Prostate gland (tissue), 2 donors: ENCODE data around the gene CSPG4.

Source experiments
- POLR2A ChIP-seq: fragments of 450-650 bp; IDR thresholded peaks from one replicate; pipeline ENCODE4 v1.6.1; 2016; ENCODE audit warnings: antibody characterized with exemption, mild to moderate bottlenecking
- TF ChIP-seq, protein P1 (sequence below), 4 experiments: fragments of 200-600 bp in 2 of 4; fragments of 450-650 bp in 2 of 4; sonication (generic) in 2 of 4; IDR thresholded peaks; 1 replicate in 3 of 4; 2 replicates in 1 of 4; pipeline ENCODE4 v1.5.1; 2016 to 2019; ENCODE audit warnings: antibody characterized with exemption in 4 of 4, mild to moderate bottlenecking in 2 of 4, moderate library complexity in 2 of 4

DNA sequence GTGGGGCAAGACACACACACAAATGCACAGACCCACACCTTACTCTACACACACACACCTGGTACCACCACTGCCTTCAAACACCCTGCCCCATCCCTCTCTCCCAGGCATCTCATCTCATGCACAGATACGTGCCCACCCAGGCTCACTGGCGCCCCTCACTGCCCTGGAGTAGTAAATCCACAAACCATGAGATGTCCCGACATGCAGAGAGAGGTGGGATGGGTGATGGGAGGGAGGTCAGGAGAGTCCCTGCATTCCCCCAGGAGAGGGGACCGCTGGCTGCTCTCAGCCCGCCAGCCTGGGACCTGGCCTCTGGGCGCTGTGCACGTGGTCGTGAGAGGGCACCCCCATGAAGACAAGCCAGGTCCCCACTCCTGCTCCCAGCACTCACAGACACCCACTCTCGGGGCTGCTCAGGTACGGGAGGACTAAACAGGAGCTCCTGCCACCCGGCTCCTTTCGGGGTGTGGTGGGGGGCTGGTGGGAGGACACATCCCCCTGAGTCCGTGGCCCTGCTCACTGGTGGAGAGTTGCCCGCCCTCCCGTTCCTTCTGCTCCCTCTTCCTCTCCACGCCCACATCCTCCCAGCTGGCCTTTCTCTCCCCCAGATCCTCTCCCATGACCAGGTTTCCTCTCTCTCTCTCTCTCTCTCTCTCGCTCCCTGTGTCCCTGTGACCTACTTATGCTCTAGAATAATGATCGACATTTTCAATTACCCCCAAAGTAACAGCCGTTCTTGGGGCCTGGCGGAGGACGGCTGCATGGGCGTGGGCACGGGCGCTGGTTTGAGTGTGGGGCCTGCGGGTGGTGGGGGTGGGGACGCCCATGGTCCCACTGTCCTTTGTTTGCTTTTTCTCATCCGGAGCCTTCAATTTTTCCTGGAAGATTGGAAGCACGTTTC, 18.9 kb upstream of the CSPG4 start:
- TF ChIP-seq, protein P1, sequence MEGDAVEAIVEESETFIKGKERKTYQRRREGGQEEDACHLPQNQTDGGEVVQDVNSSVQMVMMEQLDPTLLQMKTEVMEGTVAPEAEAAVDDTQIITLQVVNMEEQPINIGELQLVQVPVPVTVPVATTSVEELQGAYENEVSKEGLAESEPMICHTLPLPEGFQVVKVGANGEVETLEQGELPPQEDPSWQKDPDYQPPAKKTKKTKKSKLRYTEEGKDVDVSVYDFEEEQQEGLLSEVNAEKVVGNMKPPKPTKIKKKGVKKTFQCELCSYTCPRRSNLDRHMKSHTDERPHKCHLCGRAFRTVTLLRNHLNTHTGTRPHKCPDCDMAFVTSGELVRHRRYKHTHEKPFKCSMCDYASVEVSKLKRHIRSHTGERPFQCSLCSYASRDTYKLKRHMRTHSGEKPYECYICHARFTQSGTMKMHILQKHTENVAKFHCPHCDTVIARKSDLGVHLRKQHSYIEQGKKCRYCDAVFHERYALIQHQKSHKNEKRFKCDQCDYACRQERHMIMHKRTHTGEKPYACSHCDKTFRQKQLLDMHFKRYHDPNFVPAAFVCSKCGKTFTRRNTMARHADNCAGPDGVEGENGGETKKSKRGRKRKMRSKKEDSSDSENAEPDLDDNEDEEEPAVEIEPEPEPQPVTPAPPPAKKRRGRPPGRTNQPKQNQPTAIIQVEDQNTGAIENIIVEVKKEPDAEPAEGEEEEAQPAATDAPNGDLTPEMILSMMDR (IDR thresholded peaks at IDR 0.05) = no peak
- no peak for TF ChIP-seq POLR2A
